ENCODE data around the gene RPL41. TPM values are rescaled to one million over a fixed set of nuclear protein-coding genes. Genes with fewer than 3 reads are reported as not detected.

The RPL41 gene
- total and polyA plus RNA-seq, 9 of the 15 experiments (the other 6 are each of a cell fraction or from before 2014, with no cell fraction given) = 3,403 to 11,276 (median 5,604) TPM

DNA sequence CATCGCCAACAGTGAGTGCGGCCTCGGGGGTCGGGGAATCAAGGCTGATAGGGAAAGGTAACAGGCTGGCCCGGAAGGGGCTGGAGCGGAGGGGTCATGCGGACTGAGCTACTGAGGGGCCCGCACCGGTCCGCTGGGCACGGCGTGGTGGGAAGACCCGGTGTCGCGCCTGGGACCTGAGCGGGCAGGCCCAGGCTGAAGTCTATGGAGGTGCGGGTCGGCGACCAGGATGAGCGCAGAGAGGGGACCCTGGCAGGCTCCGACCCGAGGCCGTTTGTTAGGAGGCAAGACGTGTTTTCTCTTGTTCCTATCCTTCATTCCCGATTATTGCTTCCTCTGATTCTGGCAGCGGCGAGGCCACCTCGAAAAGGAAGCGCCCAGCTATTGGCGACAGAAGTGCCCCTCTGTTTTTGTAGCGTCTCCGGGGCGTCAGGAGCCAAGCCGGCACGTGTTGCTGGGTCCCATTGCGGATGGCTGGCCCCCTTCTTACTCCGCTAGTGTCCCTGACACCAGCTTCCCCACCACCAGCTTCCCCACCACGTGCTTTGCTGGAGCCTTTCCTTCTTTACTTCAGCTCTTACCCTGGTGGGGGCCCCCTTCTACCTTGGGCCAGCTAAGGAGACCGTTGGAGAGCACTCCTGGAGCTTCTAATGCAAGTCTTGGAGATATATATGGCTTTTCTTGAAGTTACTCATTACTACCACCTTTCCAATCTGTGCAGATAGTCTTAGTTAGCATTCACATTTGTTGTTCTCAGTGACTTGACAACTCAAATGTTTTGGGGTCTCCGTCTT lies 11.4 kb upstream of the RPL41 start (continued):
- TF ChIP-seq, protein P1, sequence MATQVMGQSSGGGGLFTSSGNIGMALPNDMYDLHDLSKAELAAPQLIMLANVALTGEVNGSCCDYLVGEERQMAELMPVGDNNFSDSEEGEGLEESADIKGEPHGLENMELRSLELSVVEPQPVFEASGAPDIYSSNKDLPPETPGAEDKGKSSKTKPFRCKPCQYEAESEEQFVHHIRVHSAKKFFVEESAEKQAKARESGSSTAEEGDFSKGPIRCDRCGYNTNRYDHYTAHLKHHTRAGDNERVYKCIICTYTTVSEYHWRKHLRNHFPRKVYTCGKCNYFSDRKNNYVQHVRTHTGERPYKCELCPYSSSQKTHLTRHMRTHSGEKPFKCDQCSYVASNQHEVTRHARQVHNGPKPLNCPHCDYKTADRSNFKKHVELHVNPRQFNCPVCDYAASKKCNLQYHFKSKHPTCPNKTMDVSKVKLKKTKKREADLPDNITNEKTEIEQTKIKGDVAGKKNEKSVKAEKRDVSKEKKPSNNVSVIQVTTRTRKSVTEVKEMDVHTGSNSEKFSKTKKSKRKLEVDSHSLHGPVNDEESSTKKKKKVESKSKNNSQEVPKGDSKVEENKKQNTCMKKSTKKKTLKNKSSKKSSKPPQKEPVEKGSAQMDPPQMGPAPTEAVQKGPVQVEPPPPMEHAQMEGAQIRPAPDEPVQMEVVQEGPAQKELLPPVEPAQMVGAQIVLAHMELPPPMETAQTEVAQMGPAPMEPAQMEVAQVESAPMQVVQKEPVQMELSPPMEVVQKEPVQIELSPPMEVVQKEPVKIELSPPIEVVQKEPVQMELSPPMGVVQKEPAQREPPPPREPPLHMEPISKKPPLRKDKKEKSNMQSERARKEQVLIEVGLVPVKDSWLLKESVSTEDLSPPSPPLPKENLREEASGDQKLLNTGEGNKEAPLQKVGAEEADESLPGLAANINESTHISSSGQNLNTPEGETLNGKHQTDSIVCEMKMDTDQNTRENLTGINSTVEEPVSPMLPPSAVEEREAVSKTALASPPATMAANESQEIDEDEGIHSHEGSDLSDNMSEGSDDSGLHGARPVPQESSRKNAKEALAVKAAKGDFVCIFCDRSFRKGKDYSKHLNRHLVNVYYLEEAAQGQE (IDR thresholded peaks at IDR 0.05; ENCODE audit: borderline replicate concordance) = 0 out of 2 replicates have a peak, but pooled peaks have one; percentile 6
- TF ChIP-seq, protein P1 (CRISPR knock-in tag; IDR thresholded peaks at IDR 0.05; ENCODE audit: low read depth) = no peak
- TF ChIP-seq YBX1 (IDR thresholded peaks at IDR 0.05) = no peak
- TF ChIP-seq, protein P2, sequence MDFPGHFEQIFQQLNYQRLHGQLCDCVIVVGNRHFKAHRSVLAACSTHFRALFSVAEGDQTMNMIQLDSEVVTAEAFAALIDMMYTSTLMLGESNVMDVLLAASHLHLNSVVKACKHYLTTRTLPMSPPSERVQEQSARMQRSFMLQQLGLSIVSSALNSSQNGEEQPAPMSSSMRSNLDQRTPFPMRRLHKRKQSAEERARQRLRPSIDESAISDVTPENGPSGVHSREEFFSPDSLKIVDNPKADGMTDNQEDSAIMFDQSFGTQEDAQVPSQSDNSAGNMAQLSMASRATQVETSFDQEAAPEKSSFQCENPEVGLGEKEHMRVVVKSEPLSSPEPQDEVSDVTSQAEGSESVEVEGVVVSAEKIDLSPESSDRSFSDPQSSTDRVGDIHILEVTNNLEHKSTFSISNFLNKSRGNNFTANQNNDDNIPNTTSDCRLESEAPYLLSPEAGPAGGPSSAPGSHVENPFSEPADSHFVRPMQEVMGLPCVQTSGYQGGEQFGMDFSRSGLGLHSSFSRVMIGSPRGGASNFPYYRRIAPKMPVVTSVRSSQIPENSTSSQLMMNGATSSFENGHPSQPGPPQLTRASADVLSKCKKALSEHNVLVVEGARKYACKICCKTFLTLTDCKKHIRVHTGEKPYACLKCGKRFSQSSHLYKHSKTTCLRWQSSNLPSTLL (IDR thresholded peaks at IDR 0.05) = 0 out of 2 replicates have a peak, but pooled peaks have one; percentile 38
- TF ChIP-seq, protein P3, sequence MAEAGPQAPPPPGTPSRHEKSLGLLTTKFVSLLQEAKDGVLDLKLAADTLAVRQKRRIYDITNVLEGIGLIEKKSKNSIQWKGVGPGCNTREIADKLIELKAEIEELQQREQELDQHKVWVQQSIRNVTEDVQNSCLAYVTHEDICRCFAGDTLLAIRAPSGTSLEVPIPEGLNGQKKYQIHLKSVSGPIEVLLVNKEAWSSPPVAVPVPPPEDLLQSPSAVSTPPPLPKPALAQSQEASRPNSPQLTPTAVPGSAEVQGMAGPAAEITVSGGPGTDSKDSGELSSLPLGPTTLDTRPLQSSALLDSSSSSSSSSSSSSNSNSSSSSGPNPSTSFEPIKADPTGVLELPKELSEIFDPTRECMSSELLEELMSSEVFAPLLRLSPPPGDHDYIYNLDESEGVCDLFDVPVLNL (CRISPR knock-in tag; IDR thresholded peaks at IDR 0.05; ENCODE audit: low read depth) = no peak
- TF ChIP-seq, protein P4, sequence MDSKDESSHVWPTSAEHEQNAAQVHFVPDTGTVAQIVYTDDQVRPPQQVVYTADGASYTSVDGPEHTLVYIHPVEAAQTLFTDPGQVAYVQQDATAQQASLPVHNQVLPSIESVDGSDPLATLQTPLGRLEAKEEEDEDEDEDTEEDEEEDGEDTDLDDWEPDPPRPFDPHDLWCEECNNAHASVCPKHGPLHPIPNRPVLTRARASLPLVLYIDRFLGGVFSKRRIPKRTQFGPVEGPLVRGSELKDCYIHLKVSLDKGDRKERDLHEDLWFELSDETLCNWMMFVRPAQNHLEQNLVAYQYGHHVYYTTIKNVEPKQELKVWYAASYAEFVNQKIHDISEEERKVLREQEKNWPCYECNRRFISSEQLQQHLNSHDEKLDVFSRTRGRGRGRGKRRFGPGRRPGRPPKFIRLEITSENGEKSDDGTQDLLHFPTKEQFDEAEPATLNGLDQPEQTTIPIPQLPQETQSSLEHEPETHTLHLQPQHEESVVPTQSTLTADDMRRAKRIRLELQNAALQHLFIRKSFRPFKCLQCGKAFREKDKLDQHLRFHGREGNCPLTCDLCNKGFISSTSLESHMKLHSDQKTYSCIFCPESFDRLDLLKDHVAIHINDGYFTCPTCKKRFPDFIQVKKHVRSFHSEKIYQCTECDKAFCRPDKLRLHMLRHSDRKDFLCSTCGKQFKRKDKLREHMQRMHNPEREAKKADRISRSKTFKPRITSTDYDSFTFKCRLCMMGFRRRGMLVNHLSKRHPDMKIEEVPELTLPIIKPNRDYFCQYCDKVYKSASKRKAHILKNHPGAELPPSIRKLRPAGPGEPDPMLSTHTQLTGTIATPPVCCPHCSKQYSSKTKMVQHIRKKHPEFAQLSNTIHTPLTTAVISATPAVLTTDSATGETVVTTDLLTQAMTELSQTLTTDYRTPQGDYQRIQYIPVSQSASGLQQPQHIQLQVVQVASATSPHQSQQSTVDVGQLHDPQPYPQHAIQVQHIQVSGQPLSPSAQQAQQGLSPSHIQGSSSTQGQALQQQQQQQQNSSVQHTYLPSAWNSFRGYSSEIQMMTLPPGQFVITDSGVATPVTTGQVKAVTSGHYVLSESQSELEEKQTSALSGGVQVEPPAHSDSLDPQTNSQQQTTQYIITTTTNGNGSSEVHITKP (IDR thresholded peaks at IDR 0.05; ENCODE audit: partially characterized antibody) = peak; percentile 95
- TF ChIP-seq ZNF212 (CRISPR knock-in tag; IDR thresholded peaks at IDR 0.05) = no peak
- no peak for TF ChIP-seq FOXK1 (CRISPR knock-in tag; IDR thresholded peaks at IDR 0.05; ENCODE audit: borderline replicate concordance)
- no peak for TF ChIP-seq HIVEP1 (CRISPR knock-in tag; IDR thresholded peaks at IDR 0.05)

Measured in K562 (cell line).